D721Med (cell line): ENCODE results near the gene NAXE.

Experiments
- DNase-seq: peaks from one replicate; pipeline ENCODE4 v3.0.0; 2011; ENCODE audit warnings: low spot score; ENCODE audit not compliant: insufficient read length
- FAIRE-seq: peaks from 2 replicates; lab custom pipeline; 2011; peaks lifted over from hg19 to GRCh38; lab: Jason Lieb, UNC
- CTCF ChIP-seq: IDR thresholded peaks from 2 replicates; pipeline ENCODE4 v1.5.1; 2012; ENCODE audit warnings: mild to moderate bottlenecking, control low read depth; ENCODE audit not compliant: insufficient read depth; ENCODE audit errors: missing control alignments

The NAXE gene

GRCh38 chr1:156591432-156592157 lies at the start of gene NAXE:
Gene NAXE, plus strand, starts transcription at chr1:156591776. Its CDS starts 29 bp downstream, at chr1:156591805.
- no peak for TF ChIP-seq CTCF
- FAIRE-seq (no peak), DNase-seq (peak; percentile 89)

GRCh38 chr1:156543066-156543465 lies 48.5 kb upstream of the NAXE start:
- no peak for TF ChIP-seq CTCF
- no peak for FAIRE-seq
- DNase-seq: no peak

- TF ChIP-seq CTCF: no peak
- DNase-seq (no peak), FAIRE-seq (no peak)
Measured at GRCh38 chr1:156544592-156545102, 46.9 kb upstream of the NAXE start.

GRCh38 chr1:156546267-156546666 lies 45.3 kb upstream of the NAXE start:
- no peak for TF ChIP-seq CTCF
- FAIRE-seq: no peak
- DNase-seq: no peak

- no peak for TF ChIP-seq CTCF
- no peak for DNase-seq
- no peak for FAIRE-seq
Measured at GRCh38 chr1:156547434-156547833, 44.1 kb upstream of the NAXE start.

GRCh38 chr1:156547982-156548381 lies 43.6 kb upstream of the NAXE start:
- no peak for TF ChIP-seq CTCF
- no peak for FAIRE-seq
- no peak for DNase-seq

- FAIRE-seq (no peak), DNase-seq (no peak)
- TF ChIP-seq CTCF: no peak
Measured at GRCh38 chr1:156549390-156549789, 42.2 kb upstream of the NAXE start.
